ENCODE results near the gene LHX2. TPM values are rescaled to one million over a fixed set of nuclear protein-coding genes. Genes with fewer than 3 reads are reported as not detected.

Gene LHX2
- polyA plus RNA-seq, 3 donors = 0.12 TPM; not detected in 2

- Histone ChIP-seq H3K27ac (ENCODE audit: low read depth in 1 of 2, low read length in 2 of 2) (no peak overlapping the region), H3K9me3 (replicated peaks in 1 of 2; ENCODE audit: control insufficient read depth in 1 of 2, insufficient read depth in 1 of 2, low read length in 2 of 2) (peaks cover 12 to 65% of the 10 kb centered on the region in 2 donors), H3K9ac (ENCODE audit: insufficient read depth, low read length, poor library complexity, severe bottlenecking) (no peak overlapping the region), H3K27me3 (ENCODE audit: control insufficient read depth in 2 of 2, insufficient read depth in 2 of 2, low read length in 2 of 2) (peaks cover 88 to 97% of the 10 kb centered on the region in 2 donors), H3K4me2 (replicated peaks; ENCODE audit: extremely low read depth, low read length, poor library complexity, severe bottlenecking) (no peak overlapping the region), H4K20me1 (ENCODE audit: insufficient read depth, low read length) (peaks cover 34% of the 10 kb centered on the region), H3K4me1 (ENCODE audit: control insufficient read depth in 1 of 2, insufficient read depth in 2 of 2, low read length in 2 of 2) (peaks cover 55 to 66% of the 10 kb centered on the region in 2 donors), H3K4me3 (replicated peaks in 1 of 3; ENCODE audit: low read depth in 2 of 3, low read length in 3 of 3) (no peak overlapping the region), H3K36me3 (replicated peaks in 1 of 2; ENCODE audit: control insufficient read depth in 1 of 2, insufficient read depth in 2 of 2, low read length in 2 of 2) (no peaks in the 10 kb centered on the region), H2AFZ (ENCODE audit: insufficient read depth, low read depth, low read length, poor library complexity, severe bottlenecking) (no peak overlapping the region), H3K79me2 (ENCODE audit: insufficient read depth, low read length) (no peaks in the 10 kb centered on the region)
- Mint-ChIP-seq H3K4me1 (peaks cover 53% of the 10 kb centered on the region), H3K4me3 (peak overlapping the region in 1 of 2 donors; percentile 90), H3K27ac (no peak overlapping the region), H3K27me3 (ENCODE audit: low read depth in 3 of 3) (peaks cover 80 to 97% (median 90%) of the 10 kb centered on the region in 3 donors), H3K36me3 (peaks cover 0 to 20% of the 10 kb centered on the region in 2 donors), H3K9me3 (peaks cover 0 to 54% (median 34%) of the 10 kb centered on the region in 7 donors)
- intact Hi-C loops (cut with micrococcal nuclease) = no loop called here
- no peak for TF ChIP-seq CTCF (IDR thresholded peaks at IDR 0.05)
- 8% methylated on average over 48 of the region's 57 CpGs for WGBS (ENCODE audit: insufficient coverage)
- DNase-seq = no peak
Observed at GRCh38 chr9:124014956-124015660, 3.5 kb downstream of the LHX2 start.

GRCh38 chr9:124015661-124016131 is 4.1 kb downstream of the LHX2 start:
- DNase-seq = no peak
- Histone ChIP-seq H3K27me3 (ENCODE audit: control insufficient read depth in 2 of 2, insufficient read depth in 2 of 2, low read length in 2 of 2) (peaks cover 88 to 97% of the 10 kb centered on the region in 2 donors), H3K9me3 (replicated peaks in 1 of 2; ENCODE audit: control insufficient read depth in 1 of 2, insufficient read depth in 1 of 2, low read length in 2 of 2) (peaks cover 17 to 65% of the 10 kb centered on the region in 2 donors), H3K36me3 (replicated peaks in 1 of 2; ENCODE audit: control insufficient read depth in 1 of 2, insufficient read depth in 2 of 2, low read length in 2 of 2) (no peaks in the 10 kb centered on the region), H3K4me1 (ENCODE audit: control insufficient read depth in 1 of 2, insufficient read depth in 2 of 2, low read length in 2 of 2) (peaks cover 51 to 62% of the 10 kb centered on the region in 2 donors), H3K4me3 (replicated peaks in 1 of 3; ENCODE audit: low read depth in 2 of 3, low read length in 3 of 3) (no peak overlapping the region), H4K20me1 (ENCODE audit: insufficient read depth, low read length) (peaks cover 31% of the 10 kb centered on the region), H3K79me2 (ENCODE audit: insufficient read depth, low read length) (no peaks in the 10 kb centered on the region), H2AFZ (ENCODE audit: insufficient read depth, low read depth, low read length, poor library complexity, severe bottlenecking) (no peak overlapping the region), H3K9ac (ENCODE audit: insufficient read depth, low read length, poor library complexity, severe bottlenecking) (no peak overlapping the region), H3K4me2 (replicated peaks; ENCODE audit: extremely low read depth, low read length, poor library complexity, severe bottlenecking) (no peak overlapping the region), H3K27ac (ENCODE audit: low read depth in 1 of 2, low read length in 2 of 2) (no peak overlapping the region)
- no peak for TF ChIP-seq CTCF (IDR thresholded peaks at IDR 0.05)
- peaks cover 80 to 97% (median 90%) of the 10 kb centered on the region in 3 donors for H3K27me3 Mint-ChIP-seq (ENCODE audit: low read depth in 3 of 3)
- H3K9me3 Mint-ChIP-seq = peaks cover 0 to 57% (median 31%) of the 10 kb centered on the region in 7 donors
- intact Hi-C loops (cut with micrococcal nuclease) = no loop called here
- 8% methylated on average over 26 of the region's 26 CpGs for WGBS (ENCODE audit: insufficient coverage)
- H3K36me3 Mint-ChIP-seq = peaks cover 0 to 15% of the 10 kb centered on the region in 2 donors
- peak overlapping the region in 1 of 2 donors; percentile 83 for H3K4me3 Mint-ChIP-seq
- peaks cover 51% of the 10 kb centered on the region for H3K4me1 Mint-ChIP-seq
- H3K27ac Mint-ChIP-seq = no peak overlapping the region

All from CD14-positive monocyte (primary cell).